ENCODE data around the gene EID2B. TPM values are rescaled to one million over a fixed set of nuclear protein-coding genes. Genes with fewer than 3 reads are reported as not detected.

EID2B gene
- total and polyA plus RNA-seq, 2 of the 13 experiments (the other 11 are each of a cell fraction or from before 2014, with no cell fraction given), result 2.5 to 3.7 TPM

- TF ChIP-seq ZBTB4 (CRISPR knock-in tag; IDR thresholded peaks at IDR 0.05; ENCODE audit: borderline replicate concordance) (no peak), MLXIP (CRISPR knock-in tag; IDR thresholded peaks at IDR 0.05; ENCODE audit: borderline replicate concordance) (peak; percentile 71; the same call in 1 of the 2 replicates), SAP130 (CRISPR knock-in tag; IDR thresholded peaks at IDR 0.05; ENCODE audit: low read depth) (peak; percentile 27; the same call in 1 of the 2 replicates), ONECUT2 (CRISPR knock-in tag; IDR thresholded peaks at IDR 0.05) (0 out of 2 replicates have a peak, but pooled peaks have one; percentile 42), RAD51 (IDR thresholded peaks at IDR 0.05; ENCODE audit: borderline replicate concordance) (no peak), CCDC6 (CRISPR knock-in tag; IDR thresholded peaks at IDR 0.05) (peak; percentile 99), POGK (CRISPR knock-in tag; conservative IDR thresholded peaks at IDR 0.05) (peak; percentile 94), ERF (CRISPR knock-in tag; IDR thresholded peaks at IDR 0.05) (peak; percentile 86), ETS1 (CRISPR knock-in tag; IDR thresholded peaks at IDR 0.05) (peak; percentile 99), ZNF496 (CRISPR knock-in tag; IDR thresholded peaks at IDR 0.05; ENCODE audit: insufficient replicate concordance) (peak; percentile 50), ZC3H13 (CRISPR knock-in tag; IDR thresholded peaks at IDR 0.05) (peak; percentile 92), HOMEZ (CRISPR knock-in tag; IDR thresholded peaks at IDR 0.05; ENCODE audit: low read depth) (no peak), ZBTB44 (CRISPR knock-in tag; IDR thresholded peaks at IDR 0.05) (peak; percentile 89; the same call in 1 of the 2 replicates), ZNF235 (CRISPR knock-in tag; IDR thresholded peaks at IDR 0.05; ENCODE audit: borderline replicate concordance) (peak; percentile 51; the same call in 1 of the 2 replicates)
Measured at GRCh38 chr19:39506944-39507714, 25.5 kb downstream of the EID2B start (continued).

All from HepG2 (cell line).